HG02981 (cell line): ENCODE measurements around the gene RAB1A.
"Not testable (repeated sequence)": the region's sequence is repeated elsewhere in the genome, so short reads cannot be mapped to it uniquely, and the experiment has no call there.

Experiments
- ATAC-seq: cut with Tn5 transposase; IDR thresholded peaks from one replicate; pipeline ENCODE4 v1.9.1; 2021; ENCODE audit warnings: mild to moderate bottlenecking, moderate library complexity; ENCODE audit not compliant: unreplicated experiment

RAB1A gene

GRCh38 chr2:65137197-65137775 is 7.4 kb upstream of the RAB1A start:
- ATAC-seq: no peak

DNA sequence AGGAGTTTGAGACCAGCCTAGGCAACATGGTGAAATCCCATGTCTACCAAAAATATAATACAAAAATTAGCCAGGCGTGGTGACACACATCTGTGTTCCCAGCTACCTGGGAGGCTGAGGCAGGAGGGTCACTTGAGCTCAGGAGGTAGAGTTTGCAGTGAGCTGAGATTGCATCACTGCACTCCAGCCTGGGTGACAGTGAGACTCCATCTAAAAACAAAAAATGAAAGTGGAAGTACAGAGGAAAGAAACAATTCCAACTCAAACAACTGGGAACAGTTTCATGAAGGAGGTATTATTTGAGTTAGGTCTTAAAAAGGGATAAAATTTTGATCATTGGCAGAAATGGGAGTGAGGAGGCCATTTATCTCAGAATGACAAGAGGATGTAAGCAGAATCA is 6.3 kb upstream of the RAB1A start:
- ATAC-seq: no peak

- ATAC-seq: no peak
Observed at GRCh38 chr2:65134158-65134557, 4.3 kb upstream of the RAB1A start.

DNA sequence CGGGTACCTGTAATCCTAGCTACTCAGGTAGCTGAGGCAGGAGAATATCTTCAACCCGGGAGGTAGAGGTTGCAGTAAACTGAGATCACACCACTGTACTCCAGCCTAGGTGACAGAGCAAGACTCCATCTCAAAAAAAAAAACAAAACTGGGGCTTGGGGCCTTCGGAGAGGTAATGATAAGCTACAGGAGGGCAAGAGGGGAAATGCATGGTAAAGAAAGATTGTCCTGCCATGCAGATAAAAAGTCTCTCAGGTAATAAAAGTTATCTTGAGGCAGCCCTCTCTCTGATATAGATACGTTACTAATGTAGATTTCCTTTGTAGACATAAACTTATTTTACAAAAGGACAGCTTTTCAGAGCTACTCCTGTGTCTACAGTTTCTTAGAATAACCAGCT is 3.7 kb upstream of the RAB1A start:
- no peak for ATAC-seq

- ATAC-seq: not testable (repeated sequence)
Observed at GRCh38 chr2:65132930-65133329, 3.0 kb upstream of the RAB1A start.

GRCh38 chr2:65130664-65131175 is 814 bp upstream of the RAB1A start:
- peak; percentile 27 for ATAC-seq

GRCh38 chr2:65129286-65129825 is 550 bp downstream of the RAB1A start:
- ATAC-seq: peak; percentile 3

DNA sequence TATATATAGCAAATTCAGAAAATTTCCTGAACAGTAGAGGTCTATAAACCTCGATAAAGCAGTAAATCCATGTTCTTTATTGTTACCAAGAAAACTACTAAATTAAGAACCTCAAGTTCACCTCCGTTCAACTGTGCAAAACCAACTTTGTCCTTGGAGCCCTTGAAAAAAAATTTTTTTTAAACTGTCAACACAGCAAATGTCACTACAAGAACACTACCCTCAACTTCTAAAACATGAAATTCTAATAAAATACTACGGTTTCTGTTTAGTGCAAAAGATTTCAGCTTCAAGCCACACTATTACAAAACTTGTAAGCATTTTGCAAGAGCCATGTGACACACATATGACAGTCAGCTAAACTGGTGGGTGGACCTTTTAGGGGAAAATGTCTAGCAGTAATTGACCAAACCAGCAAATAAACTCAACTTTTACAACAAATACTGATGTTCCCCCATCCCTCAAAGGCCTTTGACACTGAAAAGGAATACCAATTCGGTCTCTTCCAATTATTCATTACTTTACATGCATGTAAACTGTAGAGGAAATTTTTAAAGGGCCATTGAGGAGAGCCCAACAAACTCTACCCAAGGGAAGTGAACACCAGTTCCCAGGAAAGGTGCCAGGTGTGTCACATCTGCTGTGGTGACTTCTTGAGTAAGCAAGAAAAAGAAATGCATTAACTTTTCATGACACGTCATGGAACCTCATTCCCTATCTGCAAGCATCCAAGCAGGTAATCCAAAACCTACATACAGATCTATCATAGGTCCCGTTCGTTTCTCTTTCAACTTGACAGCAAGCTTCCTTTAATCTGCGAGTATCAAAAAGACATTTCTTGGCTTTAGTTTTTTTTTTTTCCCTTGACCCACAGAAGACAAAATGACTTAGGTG is 1.4 kb downstream of the RAB1A start:
- no peak for ATAC-seq

GRCh38 chr2:65125457-65125856 is 4.4 kb downstream of the RAB1A start:
- not testable (repeated sequence) for ATAC-seq

GRCh38 chr2:65122313-65122712 is 7.6 kb downstream of the RAB1A start:
- ATAC-seq: no peak

- no peak for ATAC-seq
Observed at GRCh38 chr2:65120990-65121693, 8.8 kb downstream of the RAB1A start.

GRCh38 chr2:65116645-65117044 is 13.3 kb downstream of the RAB1A start:
- ATAC-seq: no peak

DNA sequence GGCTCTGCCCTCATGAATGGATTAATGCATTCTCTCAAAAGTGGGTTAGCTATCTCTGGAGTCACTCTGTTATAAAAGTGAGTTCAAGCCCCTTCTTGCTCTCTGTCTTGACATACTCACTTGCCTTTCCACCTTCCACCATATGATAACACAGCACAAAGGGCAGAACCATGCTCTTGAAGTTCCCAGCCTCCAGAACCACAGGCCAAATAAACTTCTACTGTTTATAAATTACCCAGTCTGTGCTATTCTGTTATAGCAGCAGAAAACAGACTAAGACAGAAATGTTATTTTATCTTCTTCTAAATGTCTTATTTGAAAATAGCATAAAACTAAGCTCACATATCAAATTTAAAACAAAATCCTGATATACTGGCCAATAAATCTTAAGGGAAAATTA is 15.0 kb downstream of the RAB1A start:
- no peak for ATAC-seq

- ATAC-seq: no peak
Observed at GRCh38 chr2:65113816-65114215, 16.1 kb downstream of the RAB1A start.

DNA sequence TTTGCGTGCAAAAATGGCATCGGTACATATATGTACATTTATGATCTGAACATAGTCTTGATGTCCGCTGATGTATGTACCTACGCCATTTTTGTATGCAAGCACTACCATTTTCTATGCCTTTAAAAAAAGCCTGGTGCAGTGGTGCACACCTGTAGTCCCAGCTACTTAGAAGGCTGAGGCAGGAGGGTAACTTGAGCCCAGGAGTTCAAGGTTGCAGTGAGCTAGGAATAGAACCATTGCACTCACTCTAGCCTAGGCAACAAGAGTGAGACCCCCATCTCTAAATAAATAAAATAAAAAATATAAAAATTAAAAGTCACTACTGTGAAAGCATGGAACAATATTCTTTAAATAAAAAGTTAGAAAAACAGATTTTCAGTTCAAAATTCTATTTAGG is 16.7 kb downstream of the RAB1A start:
- no peak for ATAC-seq

DNA sequence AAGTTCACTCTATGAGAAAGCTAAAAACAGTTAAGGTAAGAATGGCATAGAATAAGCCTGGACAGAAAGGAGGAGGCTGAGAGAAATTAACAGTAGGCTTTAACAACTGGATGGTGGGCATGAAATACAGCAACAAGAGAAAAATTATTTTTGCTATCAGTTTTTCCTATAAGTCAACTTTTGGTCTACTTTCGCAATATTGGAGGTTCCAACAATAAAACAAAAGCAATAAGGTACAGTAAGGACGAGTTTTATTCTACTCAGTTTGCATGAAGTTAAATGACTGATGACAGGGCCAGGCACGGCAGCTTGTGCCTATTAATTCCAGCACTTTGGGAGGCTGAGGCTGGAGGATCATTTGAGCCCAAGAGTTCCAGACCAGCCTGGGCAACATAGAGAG is 17.3 kb downstream of the RAB1A start:
- no peak for ATAC-seq

DNA sequence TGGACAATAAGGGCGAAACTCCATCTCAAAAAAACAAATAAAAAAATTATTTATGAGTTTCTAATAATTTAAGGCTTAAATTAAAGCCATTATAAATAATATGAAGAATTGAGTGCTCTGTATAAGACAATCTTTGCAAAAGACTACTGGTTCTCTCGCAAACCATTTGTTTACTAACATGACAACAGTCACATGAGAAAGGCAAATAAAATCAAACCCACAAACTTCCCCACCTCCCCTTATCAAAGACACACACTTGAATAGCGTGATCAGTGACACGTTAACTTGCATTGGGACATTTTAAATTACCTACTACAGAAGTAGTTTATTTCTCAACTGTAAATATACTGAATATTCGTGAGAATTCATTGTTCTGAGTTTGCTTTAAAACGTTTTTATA is 21.1 kb downstream of the RAB1A start:
- ATAC-seq: no peak

- no peak for ATAC-seq
Observed at GRCh38 chr2:65107530-65107929, 22.4 kb downstream of the RAB1A start.

GRCh38 chr2:65103013-65103715 is 26.7 kb downstream of the RAB1A start:
- no peak for ATAC-seq

DNA sequence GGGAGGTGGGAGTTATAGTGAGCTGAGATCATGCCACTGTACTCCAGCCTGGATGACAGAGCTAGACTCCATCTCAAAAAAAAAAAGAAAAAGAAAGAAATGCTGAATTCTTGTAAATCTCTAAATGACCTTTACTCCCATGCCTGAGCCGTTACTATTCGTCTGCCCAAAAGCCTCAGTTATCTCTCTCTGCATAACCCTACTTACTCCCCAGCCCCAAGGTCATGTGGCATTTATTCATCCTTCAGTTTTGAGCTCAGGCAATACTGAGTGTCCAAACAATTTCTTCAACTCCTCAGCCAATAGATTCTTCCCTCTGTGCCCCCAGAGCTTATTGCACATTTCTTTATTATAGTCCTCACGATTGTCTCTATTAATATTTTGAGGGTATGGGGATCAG is 28.8 kb downstream of the RAB1A start:
- no peak for ATAC-seq

DNA sequence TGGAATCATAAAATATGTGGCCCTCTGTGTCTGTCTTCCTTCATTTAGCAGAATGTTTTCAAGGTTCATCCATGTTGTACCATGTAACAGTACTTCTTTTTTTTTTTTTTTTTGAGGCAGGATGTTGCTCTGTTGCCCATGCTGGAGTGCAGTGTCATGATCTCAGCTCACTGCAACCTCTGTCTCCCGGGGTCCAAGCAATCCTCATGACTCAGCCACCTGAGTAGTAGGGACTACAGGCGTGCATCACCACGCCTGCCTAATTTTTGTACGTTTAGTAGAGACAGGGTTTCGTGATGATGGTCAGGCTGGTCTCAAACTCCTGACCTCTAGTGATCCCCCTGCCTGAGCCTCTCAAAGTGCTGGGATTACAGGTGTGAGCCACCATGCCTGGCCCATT is 31.2 kb downstream of the RAB1A start:
- ATAC-seq: no peak
